ENCODE data around the gene ZNF892. TPM values are rescaled to one million over a fixed set of nuclear protein-coding genes. Genes with fewer than 3 reads are reported as not detected.
A peak's percentile ranks its signal among the peaks of the same experiment; 100 is the strongest.

ZNF892 gene
- total RNA-seq, 2 donors from 2014 or later = 3.6 to 4.2 TPM

DNA sequence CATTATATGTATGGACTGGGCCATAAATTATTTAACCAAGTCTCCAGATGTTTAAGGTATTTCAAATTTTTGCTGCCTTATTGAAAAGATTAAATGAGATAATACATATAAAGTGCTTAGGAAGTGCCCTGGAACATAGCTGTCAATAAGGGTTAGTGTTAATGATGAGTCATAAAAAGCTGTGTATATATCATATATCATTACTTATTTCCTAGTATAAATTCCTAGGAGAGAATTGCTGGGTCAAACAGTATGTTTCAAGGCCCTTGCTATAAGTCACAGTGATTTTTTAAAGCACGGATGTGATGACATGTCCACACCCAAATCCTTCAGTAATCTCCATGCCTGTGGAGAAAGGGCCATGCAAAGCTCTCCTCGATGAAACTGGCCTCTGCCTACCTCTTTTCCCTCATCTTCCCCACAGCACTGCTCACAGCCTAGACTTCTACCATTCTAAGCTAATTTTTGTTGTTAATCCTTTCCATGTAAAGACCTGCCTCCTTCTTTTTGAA lies 33.2 kb upstream of the ZNF892 start:
- no peak overlapping the region for H3K27ac ChIP-seq
- H3K36me3 ChIP-seq (replicated peaks in 1 of 2; ENCODE audit: insufficient read depth in 1 of 2, low read depth in 2 of 2) = no peaks in the 10 kb centered on the region
- intact Hi-C loops (cut with DNase I) = no loop called here
- H3K9me3 ChIP-seq = no peaks in the 10 kb centered on the region
- ATAC-seq = no peak
- H3K27me3 ChIP-seq = no peaks in the 10 kb centered on the region
- 77 to 82% methylated on average over 2 of the region's 2 CpGs for WGBS, 2 donors
- DNase-seq = no peak
- no peaks in the 10 kb centered on the region for H3K4me1 ChIP-seq
- H3K4me3 ChIP-seq = no peak overlapping the region
- no peak for TF ChIP-seq POLR2A (IDR thresholded peaks at IDR 0.05)
- TF ChIP-seq, protein P1, sequence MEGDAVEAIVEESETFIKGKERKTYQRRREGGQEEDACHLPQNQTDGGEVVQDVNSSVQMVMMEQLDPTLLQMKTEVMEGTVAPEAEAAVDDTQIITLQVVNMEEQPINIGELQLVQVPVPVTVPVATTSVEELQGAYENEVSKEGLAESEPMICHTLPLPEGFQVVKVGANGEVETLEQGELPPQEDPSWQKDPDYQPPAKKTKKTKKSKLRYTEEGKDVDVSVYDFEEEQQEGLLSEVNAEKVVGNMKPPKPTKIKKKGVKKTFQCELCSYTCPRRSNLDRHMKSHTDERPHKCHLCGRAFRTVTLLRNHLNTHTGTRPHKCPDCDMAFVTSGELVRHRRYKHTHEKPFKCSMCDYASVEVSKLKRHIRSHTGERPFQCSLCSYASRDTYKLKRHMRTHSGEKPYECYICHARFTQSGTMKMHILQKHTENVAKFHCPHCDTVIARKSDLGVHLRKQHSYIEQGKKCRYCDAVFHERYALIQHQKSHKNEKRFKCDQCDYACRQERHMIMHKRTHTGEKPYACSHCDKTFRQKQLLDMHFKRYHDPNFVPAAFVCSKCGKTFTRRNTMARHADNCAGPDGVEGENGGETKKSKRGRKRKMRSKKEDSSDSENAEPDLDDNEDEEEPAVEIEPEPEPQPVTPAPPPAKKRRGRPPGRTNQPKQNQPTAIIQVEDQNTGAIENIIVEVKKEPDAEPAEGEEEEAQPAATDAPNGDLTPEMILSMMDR (IDR thresholded peaks at IDR 0.05) = no peak

DNA sequence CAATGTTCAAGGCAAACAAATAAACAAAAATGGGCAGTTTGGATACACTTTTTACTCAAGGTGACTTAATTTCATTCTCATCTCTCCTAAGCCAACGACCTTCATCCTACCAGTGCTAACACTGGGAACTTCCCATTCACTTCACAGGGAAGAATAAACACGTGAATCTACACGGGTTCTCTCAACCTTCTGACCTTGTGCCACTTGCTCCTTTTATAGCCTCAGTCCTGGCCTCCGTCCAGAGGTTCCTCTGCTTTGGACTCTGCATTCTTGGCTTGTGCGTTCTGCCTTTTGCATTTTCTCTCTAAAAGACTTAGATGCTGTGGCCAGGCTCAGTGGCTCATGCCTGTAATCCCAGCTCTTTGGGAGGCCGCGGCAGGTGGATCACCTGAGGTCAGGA lies 27.9 kb upstream of the ZNF892 start:
- H3K27me3 ChIP-seq = no peaks in the 10 kb centered on the region
- H3K9me3 ChIP-seq = no peaks in the 10 kb centered on the region
- no peak overlapping the region for H3K27ac ChIP-seq
- peaks cover 8 to 9% of the 10 kb centered on the region in 2 donors for H3K36me3 ChIP-seq (replicated peaks in 1 of 2; ENCODE audit: insufficient read depth in 1 of 2, low read depth in 2 of 2)
- no peak overlapping the region for H3K4me3 ChIP-seq
- ATAC-seq = no peak
- DNase-seq = peak in 1 of 4 donors; percentile 8
- H3K4me1 ChIP-seq = no peaks in the 10 kb centered on the region
- intact Hi-C loops (cut with DNase I) = no loop called here
- 59 to 62% methylated on average over 7 of the region's 7 CpGs for WGBS, 2 donors
- no peak for TF ChIP-seq POLR2A (IDR thresholded peaks at IDR 0.05)
- TF ChIP-seq, protein P1 (IDR thresholded peaks at IDR 0.05) = no peak

DNA sequence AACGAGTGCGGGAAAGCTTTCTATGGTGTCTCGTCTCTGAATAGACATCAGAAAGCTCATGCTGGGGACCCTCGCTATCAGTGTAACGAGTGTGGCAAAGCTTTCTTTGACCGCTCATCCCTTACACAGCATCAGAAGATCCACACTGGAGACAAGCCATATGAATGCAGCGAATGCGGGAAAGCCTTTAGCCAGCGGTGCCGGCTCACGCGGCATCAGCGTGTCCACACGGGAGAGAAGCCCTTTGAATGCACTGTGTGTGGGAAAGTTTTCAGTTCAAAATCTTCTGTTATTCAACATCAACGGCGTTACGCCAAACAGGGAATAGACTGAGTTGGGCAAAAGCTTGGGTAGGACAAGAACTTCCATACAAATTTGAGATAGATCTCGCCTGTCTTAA lies 25.5 kb upstream of the ZNF892 start:
- H3K27me3 ChIP-seq = no peaks in the 10 kb centered on the region
- H3K4me3 ChIP-seq = no peak overlapping the region
- no peaks in the 10 kb centered on the region for H3K9me3 ChIP-seq
- DNase-seq (no peak), ATAC-seq (no peak)
- H3K36me3 ChIP-seq (replicated peaks in 1 of 2; ENCODE audit: insufficient read depth in 1 of 2, low read depth in 2 of 2) = peaks cover 8 to 9% of the 10 kb centered on the region in 2 donors
- TF ChIP-seq POLR2A (IDR thresholded peaks at IDR 0.05) = no peak
- TF ChIP-seq, protein P1 (IDR thresholded peaks at IDR 0.05) = no peak
- intact Hi-C loops (cut with DNase I) = no loop called here
- no peaks in the 10 kb centered on the region for H3K4me1 ChIP-seq
- H3K27ac ChIP-seq = no peak overlapping the region
- WGBS, 2 donors = 94% methylated on average over 18 of the region's 18 CpGs

DNA sequence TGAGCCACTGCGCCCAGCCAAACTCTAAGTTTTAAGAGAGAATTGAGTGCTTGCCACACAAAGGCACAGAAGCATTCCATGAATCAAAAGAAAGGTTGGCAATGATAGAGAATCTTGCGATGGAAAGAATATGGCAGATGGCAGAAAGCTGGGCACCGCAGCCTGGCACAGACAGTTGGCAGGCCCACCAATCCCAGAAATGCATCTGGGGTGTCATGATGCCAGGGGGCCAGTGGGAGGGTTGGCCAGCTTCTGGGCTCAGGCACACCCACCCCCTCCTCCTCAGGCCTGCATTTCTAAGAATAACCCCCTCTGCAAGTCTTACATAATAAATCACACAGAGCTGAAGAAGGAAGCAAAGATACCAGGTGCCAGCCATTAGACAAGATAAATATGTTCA lies 22.1 kb upstream of the ZNF892 start:
- H3K4me3 ChIP-seq = no peak overlapping the region
- H3K4me1 ChIP-seq = no peaks in the 10 kb centered on the region
- H3K27ac ChIP-seq = no peak overlapping the region
- H3K27me3 ChIP-seq = no peaks in the 10 kb centered on the region
- no peak for ATAC-seq
- intact Hi-C loops (cut with DNase I) = no loop called here
- no peak for DNase-seq
- TF ChIP-seq, protein P1 (IDR thresholded peaks at IDR 0.05) = no peak
- TF ChIP-seq POLR2A (IDR thresholded peaks at IDR 0.05) = no peak
- H3K36me3 ChIP-seq (replicated peaks in 1 of 2; ENCODE audit: insufficient read depth in 1 of 2, low read depth in 2 of 2) = peaks cover 8 to 9% of the 10 kb centered on the region in 2 donors
- no peaks in the 10 kb centered on the region for H3K9me3 ChIP-seq
- WGBS, 2 donors = 96 to 100% methylated on average over 3 of the region's 3 CpGs

DNA sequence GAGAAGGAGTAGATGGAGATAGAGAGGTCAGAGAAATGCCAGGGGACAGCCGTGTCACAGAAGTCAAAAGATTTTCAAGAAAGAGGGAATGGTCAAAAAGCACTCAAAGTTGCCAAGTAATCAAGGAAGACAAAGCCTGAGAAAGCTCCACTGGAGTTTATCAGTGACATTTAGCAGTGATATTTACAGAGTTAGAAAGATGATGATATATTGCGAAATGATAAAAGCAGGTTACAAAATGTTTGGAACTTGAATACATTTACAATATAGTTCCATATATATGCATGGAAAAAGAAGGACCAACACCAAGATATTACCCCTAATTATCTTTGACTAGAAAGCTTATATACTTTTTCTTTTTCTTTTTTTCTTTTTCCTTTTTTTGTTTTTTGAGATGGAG lies 21.3 kb upstream of the ZNF892 start:
- no peaks in the 10 kb centered on the region for H3K4me1 ChIP-seq
- ATAC-seq (no peak), DNase-seq (no peak)
- no peaks in the 10 kb centered on the region for H3K9me3 ChIP-seq
- TF ChIP-seq, protein P1 (IDR thresholded peaks at IDR 0.05) = no peak
- TF ChIP-seq POLR2A (IDR thresholded peaks at IDR 0.05) = no peak
- 57 to 66% methylated on average over 2 of the region's 2 CpGs for WGBS, 2 donors
- peaks cover 8 to 9% of the 10 kb centered on the region in 2 donors for H3K36me3 ChIP-seq (replicated peaks in 1 of 2; ENCODE audit: insufficient read depth in 1 of 2, low read depth in 2 of 2)
- H3K27me3 ChIP-seq = no peaks in the 10 kb centered on the region
- H3K27ac ChIP-seq = no peak overlapping the region
- intact Hi-C loops (cut with DNase I) = no loop called here
- no peak overlapping the region for H3K4me3 ChIP-seq

Measured in body of pancreas (tissue), 4 donors.